Peyer's patch (tissue), 4 donors: ENCODE measurements around the gene TMC3.

Experiments used
- POLR2A ChIP-seq, 2 donors: fragments of 450-650 bp; IDR thresholded peaks; one replicate each; pipeline ENCODE4 v1.5.1; 2017; ENCODE audit warnings: antibody characterized with exemption in 2 of 2, mild to moderate bottlenecking in 2 of 2, moderate library complexity in 2 of 2
- TF ChIP-seq, protein P1 (sequence below), 6 experiments: fragments of 450-650 bp in 4 of 6; fragments of 200-600 bp in 2 of 6; sonication (generic) in 1 of 6; IDR thresholded peaks; one replicate each; pipeline ENCODE4 v1.5.1; 2017 to 2019; ENCODE audit warnings: antibody characterized with exemption in 6 of 6, mild to moderate bottlenecking in 3 of 6, moderate library complexity in 1 of 6

DNA sequence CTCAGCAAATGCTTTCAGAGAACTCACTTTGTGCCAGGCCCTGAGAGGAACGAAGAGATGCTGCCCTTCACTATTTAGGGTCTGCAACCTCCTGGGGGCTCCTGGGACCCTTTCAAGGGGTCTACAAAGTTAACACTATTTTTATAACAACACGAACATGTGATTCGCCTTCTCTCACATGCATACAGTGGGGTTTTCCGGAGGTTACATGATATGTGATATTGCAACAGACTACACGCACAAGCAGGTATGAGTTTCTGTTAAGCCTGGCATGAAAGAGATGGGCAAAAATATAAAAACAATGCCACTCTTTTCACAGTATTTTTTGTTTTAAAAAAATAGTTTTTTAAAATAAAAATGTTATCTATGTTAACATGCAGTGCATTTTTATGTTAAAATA is 60.3 kb downstream of the TMC3 start:
- no peak for TF ChIP-seq POLR2A (IDR thresholded peaks at IDR 0.05)
- TF ChIP-seq, protein P1, sequence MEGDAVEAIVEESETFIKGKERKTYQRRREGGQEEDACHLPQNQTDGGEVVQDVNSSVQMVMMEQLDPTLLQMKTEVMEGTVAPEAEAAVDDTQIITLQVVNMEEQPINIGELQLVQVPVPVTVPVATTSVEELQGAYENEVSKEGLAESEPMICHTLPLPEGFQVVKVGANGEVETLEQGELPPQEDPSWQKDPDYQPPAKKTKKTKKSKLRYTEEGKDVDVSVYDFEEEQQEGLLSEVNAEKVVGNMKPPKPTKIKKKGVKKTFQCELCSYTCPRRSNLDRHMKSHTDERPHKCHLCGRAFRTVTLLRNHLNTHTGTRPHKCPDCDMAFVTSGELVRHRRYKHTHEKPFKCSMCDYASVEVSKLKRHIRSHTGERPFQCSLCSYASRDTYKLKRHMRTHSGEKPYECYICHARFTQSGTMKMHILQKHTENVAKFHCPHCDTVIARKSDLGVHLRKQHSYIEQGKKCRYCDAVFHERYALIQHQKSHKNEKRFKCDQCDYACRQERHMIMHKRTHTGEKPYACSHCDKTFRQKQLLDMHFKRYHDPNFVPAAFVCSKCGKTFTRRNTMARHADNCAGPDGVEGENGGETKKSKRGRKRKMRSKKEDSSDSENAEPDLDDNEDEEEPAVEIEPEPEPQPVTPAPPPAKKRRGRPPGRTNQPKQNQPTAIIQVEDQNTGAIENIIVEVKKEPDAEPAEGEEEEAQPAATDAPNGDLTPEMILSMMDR (IDR thresholded peaks at IDR 0.05), result no peak
